Endothelial cell of hepatic sinusoid (primary cell): ENCODE results near the gene TCL1B.
"Not testable (repeated sequence)": the region's sequence is repeated elsewhere in the genome, so short reads cannot be mapped to it uniquely, and the experiment has no call there.

ENCODE experiments used
- in situ Hi-C: cut with HindIII; loops from 2 replicates; pipeline ENCODE4 v1.10.0; 2017; ENCODE audit warnings: low sequenced_read_pairs

TCL1B gene

GRCh38 chr14:95685978-95686922 is at the start of gene TCL1B:
TCL1B (plus strand) TSS chr14:95686426; CDS start chr14:95686468, 42 bp downstream.
- in situ Hi-C loops, result loop anchor here (5.0 kb wide), 1 partner anchor 41 kb away; no protein-coding TSS in a partner anchor

- in situ Hi-C loops, result no loop called here
These were observed 41.2 kb upstream of the TCL1B start for GRCh38 chr14:95644981-95645380.

- in situ Hi-C loops, result no loop called here
These were observed 40.7 kb upstream of the TCL1B start for GRCh38 chr14:95645389-95645996.

GRCh38 chr14:95647926-95648325 is 38.3 kb upstream of the TCL1B start:
- in situ Hi-C loops, result no loop called here

GRCh38 chr14:95649230-95649629 is 37.0 kb upstream of the TCL1B start:
- in situ Hi-C loops, result no loop called here

- in situ Hi-C loops, result no loop called here
These were observed 35.2 kb upstream of the TCL1B start for GRCh38 chr14:95651028-95651427.

- in situ Hi-C loops, result no loop called here
These were observed 34.2 kb upstream of the TCL1B start for GRCh38 chr14:95651821-95652583.

- in situ Hi-C loops, result no loop called here
These were observed 33.5 kb upstream of the TCL1B start for GRCh38 chr14:95652690-95653089.

GRCh38 chr14:95655461-95655860 is 30.8 kb upstream of the TCL1B start:
- in situ Hi-C loops, result no loop called here

- in situ Hi-C loops, result no loop called here
These were observed 29.6 kb upstream of the TCL1B start for GRCh38 chr14:95656634-95657033.

GRCh38 chr14:95657454-95657853 is 28.8 kb upstream of the TCL1B start:
- in situ Hi-C loops, result no loop called here

GRCh38 chr14:95659293-95659989 is 26.8 kb upstream of the TCL1B start:
- in situ Hi-C loops, result no loop called here

- in situ Hi-C loops, result no loop called here
These were observed 26.2 kb upstream of the TCL1B start for GRCh38 chr14:95659990-95660385.

GRCh38 chr14:95660651-95661515 is 25.3 kb upstream of the TCL1B start:
- in situ Hi-C loops, result no loop called here

- in situ Hi-C loops, result no loop called here
These were observed 23.6 kb upstream of the TCL1B start for GRCh38 chr14:95662376-95663186.

- in situ Hi-C loops, result no loop called here
These were observed 22.9 kb upstream of the TCL1B start for GRCh38 chr14:95663226-95663797.

GRCh38 chr14:95664066-95664465 is 22.2 kb upstream of the TCL1B start:
- in situ Hi-C loops, result no loop called here

GRCh38 chr14:95664546-95664945 is 21.7 kb upstream of the TCL1B start:
- in situ Hi-C loops, result no loop called here

- in situ Hi-C loops, result not testable (repeated sequence)
These were observed 20.7 kb upstream of the TCL1B start for GRCh38 chr14:95665530-95665929.
